ENCODE measurements around the gene CTBP2. TPM values are rescaled to one million over a fixed set of nuclear protein-coding genes. Genes with fewer than 3 reads are reported as not detected.

CTBP2 gene
- total and polyA plus RNA-seq, 4 donors: 3.4 to 59.2 (median 5.5) TPM

DNA sequence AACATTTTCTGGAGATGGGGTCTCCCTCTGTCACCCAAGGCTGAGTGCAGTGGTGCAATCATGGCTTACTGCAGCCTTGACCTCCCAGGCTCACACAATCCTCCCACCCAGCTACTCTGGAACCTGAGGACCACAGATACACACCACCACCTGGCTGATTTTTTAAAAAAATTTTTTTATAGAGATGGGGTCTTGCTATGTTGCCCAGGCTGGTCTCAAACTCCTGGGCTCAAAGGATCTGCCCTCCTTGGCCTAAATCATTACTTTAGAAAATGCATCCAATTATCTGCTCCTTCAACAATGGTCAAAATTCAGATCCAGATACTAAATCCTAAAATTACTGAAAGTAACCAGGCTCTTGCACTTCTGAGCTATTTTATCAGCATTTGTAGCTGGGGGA is 55.2 kb downstream of the CTBP2 start:
- Histone ChIP-seq H3K9me3 (ENCODE audit: control insufficient read depth in 4 of 4, low read length in 3 of 4) (no peaks in the 10 kb centered on the region), H3K4me3 (ENCODE audit: low read depth in 1 of 3, low read length in 3 of 3) (no peak overlapping the region), H3K4me1 (ENCODE audit: control insufficient read depth in 4 of 4, insufficient read depth in 4 of 4, low read length in 3 of 4) (no peaks in the 10 kb centered on the region), H3K9ac (ENCODE audit: low read depth in 1 of 2, low read length in 2 of 2) (no peak overlapping the region), H3K27me3 (ENCODE audit: control insufficient read depth in 4 of 4, insufficient read depth in 4 of 4, low read length in 3 of 4) (no peaks in the 10 kb centered on the region), H3K36me3 (ENCODE audit: control insufficient read depth in 4 of 4, insufficient read depth in 3 of 4, low read depth in 1 of 4, low read length in 3 of 4) (peaks cover 0 to 2% (median 0%) of the 10 kb centered on the region in 4 donors), H3K27ac (ENCODE audit: low read depth in 1 of 2, low read length in 2 of 2) (no peak overlapping the region)
- TF ChIP-seq SP1 (IDR thresholded peaks at IDR 0.05): no peak
- TF ChIP-seq HNF4A (conservative IDR thresholded peaks at IDR 0.05): no peak
- no peak for TF ChIP-seq EGR1 (IDR thresholded peaks at IDR 0.05; ENCODE audit: low read depth in 2 of 2)
- no peak for TF ChIP-seq FOXA1 (IDR thresholded peaks at IDR 0.05)
- TF ChIP-seq, protein P1, sequence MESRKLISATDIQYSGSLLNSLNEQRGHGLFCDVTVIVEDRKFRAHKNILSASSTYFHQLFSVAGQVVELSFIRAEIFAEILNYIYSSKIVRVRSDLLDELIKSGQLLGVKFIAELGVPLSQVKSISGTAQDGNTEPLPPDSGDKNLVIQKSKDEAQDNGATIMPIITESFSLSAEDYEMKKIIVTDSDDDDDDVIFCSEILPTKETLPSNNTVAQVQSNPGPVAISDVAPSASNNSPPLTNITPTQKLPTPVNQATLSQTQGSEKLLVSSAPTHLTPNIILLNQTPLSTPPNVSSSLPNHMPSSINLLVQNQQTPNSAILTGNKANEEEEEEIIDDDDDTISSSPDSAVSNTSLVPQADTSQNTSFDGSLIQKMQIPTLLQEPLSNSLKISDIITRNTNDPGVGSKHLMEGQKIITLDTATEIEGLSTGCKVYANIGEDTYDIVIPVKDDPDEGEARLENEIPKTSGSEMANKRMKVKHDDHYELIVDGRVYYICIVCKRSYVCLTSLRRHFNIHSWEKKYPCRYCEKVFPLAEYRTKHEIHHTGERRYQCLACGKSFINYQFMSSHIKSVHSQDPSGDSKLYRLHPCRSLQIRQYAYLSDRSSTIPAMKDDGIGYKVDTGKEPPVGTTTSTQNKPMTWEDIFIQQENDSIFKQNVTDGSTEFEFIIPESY (IDR thresholded peaks at IDR 0.05): no peak
- TF ChIP-seq TAF1 (conservative IDR thresholded peaks at IDR 0.05): no peak
- no peak for TF ChIP-seq FOXA2 (IDR thresholded peaks at IDR 0.05)
- no peak for TF ChIP-seq YY1 (IDR thresholded peaks at IDR 0.05)
- TF ChIP-seq RXRA (IDR thresholded peaks at IDR 0.05): no peak
- TF ChIP-seq, protein P2, sequence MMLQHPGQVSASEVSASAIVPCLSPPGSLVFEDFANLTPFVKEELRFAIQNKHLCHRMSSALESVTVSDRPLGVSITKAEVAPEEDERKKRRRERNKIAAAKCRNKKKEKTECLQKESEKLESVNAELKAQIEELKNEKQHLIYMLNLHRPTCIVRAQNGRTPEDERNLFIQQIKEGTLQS (IDR thresholded peaks at IDR 0.05): no peak
- no peak for DNase-seq (ENCODE audit: low spot score)

DNA sequence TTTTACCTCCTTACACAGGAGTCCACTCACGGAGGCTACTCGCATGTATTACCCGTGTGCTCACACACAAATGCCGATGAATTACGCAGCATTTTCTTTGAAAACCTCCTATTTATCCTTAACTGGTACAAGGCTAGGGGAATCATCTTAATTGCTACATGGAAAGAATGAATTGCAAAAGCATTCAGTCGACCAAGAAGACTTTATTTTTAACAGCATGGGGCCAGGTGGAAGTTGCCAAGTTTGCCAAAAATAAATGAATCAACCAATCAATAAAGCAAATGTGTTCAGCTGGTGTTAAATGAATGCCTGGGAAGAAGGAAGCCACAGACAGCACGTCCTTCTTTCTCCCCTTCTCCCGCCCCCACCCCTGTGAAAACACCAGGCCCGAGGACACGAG is 55.8 kb downstream of the CTBP2 start:
- H3K27ac ChIP-seq (ENCODE audit: low read depth in 1 of 2, low read length in 2 of 2): no peak overlapping the region
- DNase-seq (ENCODE audit: low spot score): no peak
- H3K4me1 ChIP-seq (ENCODE audit: control insufficient read depth in 4 of 4, insufficient read depth in 4 of 4, low read length in 3 of 4): no peaks in the 10 kb centered on the region
- H3K36me3 ChIP-seq (ENCODE audit: control insufficient read depth in 4 of 4, insufficient read depth in 3 of 4, low read depth in 1 of 4, low read length in 3 of 4): peaks cover 0 to 2% (median 0%) of the 10 kb centered on the region in 4 donors
- 72% methylated on average over 10 of the region's 10 CpGs for WGBS
- no peaks in the 10 kb centered on the region for H3K27me3 ChIP-seq (ENCODE audit: control insufficient read depth in 4 of 4, insufficient read depth in 4 of 4, low read length in 3 of 4)
- no peak overlapping the region for H3K9ac ChIP-seq (ENCODE audit: low read depth in 1 of 2, low read length in 2 of 2)
- H3K4me3 ChIP-seq (ENCODE audit: low read depth in 1 of 3, low read length in 3 of 3): no peak overlapping the region
- H3K9me3 ChIP-seq (ENCODE audit: control insufficient read depth in 4 of 4, low read length in 3 of 4): no peaks in the 10 kb centered on the region
- TF ChIP-seq TAF1 (conservative IDR thresholded peaks at IDR 0.05) (no peak), EGR1 (IDR thresholded peaks at IDR 0.05; ENCODE audit: low read depth in 2 of 2) (no peak), JUND (IDR thresholded peaks at IDR 0.05) (no peak), GABPA (IDR thresholded peaks at IDR 0.05 in 1 of 2, conservative IDR thresholded peaks at IDR 0.05 in 1 of 2) (no peak)
- TF ChIP-seq, protein P1 (IDR thresholded peaks at IDR 0.05): no peak
- TF ChIP-seq, protein P3, sequence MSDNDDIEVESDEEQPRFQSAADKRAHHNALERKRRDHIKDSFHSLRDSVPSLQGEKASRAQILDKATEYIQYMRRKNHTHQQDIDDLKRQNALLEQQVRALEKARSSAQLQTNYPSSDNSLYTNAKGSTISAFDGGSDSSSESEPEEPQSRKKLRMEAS (IDR thresholded peaks at IDR 0.05): no peak

DNA sequence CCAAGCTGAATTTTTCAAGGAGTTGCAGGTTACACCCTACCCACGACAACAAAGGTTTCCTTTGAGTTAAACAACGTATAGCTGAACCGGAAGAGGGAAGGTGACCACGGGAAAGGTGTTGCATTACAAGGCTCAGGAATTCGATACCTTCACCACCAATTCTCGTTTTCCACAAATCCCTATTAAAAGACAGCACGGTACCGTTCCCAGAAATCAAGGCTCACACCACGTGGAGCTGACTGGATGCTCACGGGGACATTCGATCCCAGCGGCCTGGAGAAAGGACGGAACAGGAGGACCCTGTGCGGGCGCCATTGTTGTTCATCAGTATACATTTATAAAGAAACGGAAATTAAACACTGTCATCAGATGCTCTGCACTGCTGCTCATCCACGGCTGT is 56.4 kb downstream of the CTBP2 start:
- 89% methylated on average over 17 of the region's 17 CpGs for WGBS
- TF ChIP-seq YY1 (IDR thresholded peaks at IDR 0.05) (no peak), RXRA (IDR thresholded peaks at IDR 0.05) (no peak)
- TF ChIP-seq, protein P4, sequence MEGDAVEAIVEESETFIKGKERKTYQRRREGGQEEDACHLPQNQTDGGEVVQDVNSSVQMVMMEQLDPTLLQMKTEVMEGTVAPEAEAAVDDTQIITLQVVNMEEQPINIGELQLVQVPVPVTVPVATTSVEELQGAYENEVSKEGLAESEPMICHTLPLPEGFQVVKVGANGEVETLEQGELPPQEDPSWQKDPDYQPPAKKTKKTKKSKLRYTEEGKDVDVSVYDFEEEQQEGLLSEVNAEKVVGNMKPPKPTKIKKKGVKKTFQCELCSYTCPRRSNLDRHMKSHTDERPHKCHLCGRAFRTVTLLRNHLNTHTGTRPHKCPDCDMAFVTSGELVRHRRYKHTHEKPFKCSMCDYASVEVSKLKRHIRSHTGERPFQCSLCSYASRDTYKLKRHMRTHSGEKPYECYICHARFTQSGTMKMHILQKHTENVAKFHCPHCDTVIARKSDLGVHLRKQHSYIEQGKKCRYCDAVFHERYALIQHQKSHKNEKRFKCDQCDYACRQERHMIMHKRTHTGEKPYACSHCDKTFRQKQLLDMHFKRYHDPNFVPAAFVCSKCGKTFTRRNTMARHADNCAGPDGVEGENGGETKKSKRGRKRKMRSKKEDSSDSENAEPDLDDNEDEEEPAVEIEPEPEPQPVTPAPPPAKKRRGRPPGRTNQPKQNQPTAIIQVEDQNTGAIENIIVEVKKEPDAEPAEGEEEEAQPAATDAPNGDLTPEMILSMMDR (IDR thresholded peaks at IDR 0.05; ENCODE audit: low read depth, low read length, missing input control): no peak
- TF ChIP-seq, protein P3 (IDR thresholded peaks at IDR 0.05): no peak
- no peak for DNase-seq (ENCODE audit: low spot score)
- H3K36me3 ChIP-seq (ENCODE audit: control insufficient read depth in 4 of 4, insufficient read depth in 3 of 4, low read depth in 1 of 4, low read length in 3 of 4): peaks cover 0 to 1% (median 0%) of the 10 kb centered on the region in 4 donors
- no peaks in the 10 kb centered on the region for H3K27me3 ChIP-seq (ENCODE audit: control insufficient read depth in 4 of 4, insufficient read depth in 4 of 4, low read length in 3 of 4)
- no peak overlapping the region for H3K9ac ChIP-seq (ENCODE audit: low read depth in 1 of 2, low read length in 2 of 2)
- H3K4me1 ChIP-seq (ENCODE audit: control insufficient read depth in 4 of 4, insufficient read depth in 4 of 4, low read length in 3 of 4): no peaks in the 10 kb centered on the region
- no peaks in the 10 kb centered on the region for H3K9me3 ChIP-seq (ENCODE audit: control insufficient read depth in 4 of 4, low read length in 3 of 4)
- no peak overlapping the region for H3K4me3 ChIP-seq (ENCODE audit: low read depth in 1 of 3, low read length in 3 of 3)
- no peak overlapping the region for H3K27ac ChIP-seq (ENCODE audit: low read depth in 1 of 2, low read length in 2 of 2)
